H1 (cell line): Measurements from ENCODE around the gene SIPA1L3. TPM values are rescaled to one million over a fixed set of nuclear protein-coding genes. Genes with fewer than 3 reads are reported as not detected.

Experiments used
- CTCF ChIA-PET: fragments of 300-600 bp; sonication (Branson Sonifier 250); formaldehyde crosslinking; loops from one replicate; lab custom pipeline; 2021; ENCODE audit not compliant: partially characterized antibody; lab: Charles Lee
- POLR2A ChIA-PET: fragments of 300-600 bp; sonication (Branson Sonifier 250); formaldehyde crosslinking; loops from one replicate; lab custom pipeline; 2021; ENCODE audit warnings: inconsistent platforms; ENCODE audit not compliant: partially characterized antibody; lab: Charles Lee
- DNase-seq, 2 experiments: peaks; one replicate each; pipeline versions ENCODE4 v3.0.0 to v3.0.0-alpha.2; 2010 to 2022; ENCODE audit warnings: low spot score in 2 of 2, low read depth in 1 of 2, mixed read lengths in 1 of 2
- FAIRE-seq: peaks from 2 replicates; lab custom pipeline; 2011; peaks lifted over from hg19 to GRCh38; lab: Jason Lieb, UNC
- H2AFZ ChIP-seq: 2 replicates; pipeline ENCODE4 v1.8.1; 2012; ENCODE audit warnings: low read length, inconsistent platforms
- H2AK5ac ChIP-seq: 2 replicates; pipeline ENCODE4 v1.6.1; 2013; ENCODE audit warnings: low read depth, low read length
- H2BK120ac ChIP-seq: replicated peaks from 2 replicates; pipeline ENCODE3; 2013; ENCODE audit warnings: low read depth, low read length, inconsistent platforms
- H2BK12ac ChIP-seq: 2 replicates; pipeline ENCODE4 v1.6.1; 2013; ENCODE audit warnings: low read depth, low read length
- H2BK15ac ChIP-seq: 2 replicates; pipeline ENCODE4 v1.6.1; 2013; ENCODE audit warnings: low read length
- H2BK20ac ChIP-seq: 2 replicates; pipeline ENCODE4 v1.6.1; 2013; ENCODE audit warnings: low read length
- H2BK5ac ChIP-seq: 2 replicates; pipeline ENCODE4 v1.6.1; 2013; ENCODE audit warnings: low read depth, low read length
- H3K14ac ChIP-seq: 2 replicates; pipeline ENCODE4 v1.6.1; 2013; ENCODE audit warnings: inconsistent platforms; ENCODE audit not compliant: insufficient read length
- H3K18ac ChIP-seq: 2 replicates; pipeline ENCODE4 v1.6.1; 2013; ENCODE audit warnings: low read length; ENCODE audit errors: extremely low read depth
- H3K23ac ChIP-seq: 2 replicates; pipeline ENCODE4 v1.6.1; 2013; ENCODE audit warnings: inconsistent platforms; ENCODE audit not compliant: insufficient read length
- H3K23me2 ChIP-seq: 2 replicates; pipeline ENCODE4 v1.6.1; 2013; ENCODE audit warnings: low read depth, low read length
- H3K27ac ChIP-seq: 2 replicates; pipeline ENCODE4 v1.6.1; 2011; ENCODE audit warnings: low read depth, low read length, inconsistent platforms
- H3K27me3 ChIP-seq, 4 experiments: replicated peaks in 1 of 4; 1 replicate in 1 of 4; 2 replicates in 3 of 4; pipeline versions ENCODE4 v1.6.1 to v1.8.1; 2011 to 2013; ENCODE audit warnings: low read length in 3 of 4, mild to moderate bottlenecking in 3 of 4, inconsistent platforms in 2 of 4, mixed read lengths in 2 of 4, moderate library complexity in 1 of 4; ENCODE audit not compliant: control insufficient read depth in 3 of 4, insufficient read depth in 3 of 4; ENCODE audit errors: extremely low read depth in 1 of 4
- H3K36me3 ChIP-seq, 4 experiments: 2 replicates each; pipeline versions ENCODE4 v1.6.1 to v1.8.1; 2011 to 2013; ENCODE audit warnings: mild to moderate bottlenecking in 4 of 4, low read length in 3 of 4, moderate library complexity in 2 of 4, control low read depth in 1 of 4, inconsistent platforms in 1 of 4; ENCODE audit not compliant: insufficient read depth in 4 of 4, control insufficient read depth in 2 of 4
- H3K4ac ChIP-seq: replicated peaks from 2 replicates; pipeline ENCODE3; 2013; ENCODE audit warnings: low read length, low read depth, mixed read lengths, inconsistent platforms; ENCODE audit not compliant: insufficient read length
- H3K4me1 ChIP-seq, 4 experiments: replicated peaks in 1 of 4; 1 replicate in 1 of 4; 2 replicates in 3 of 4; pipeline versions ENCODE4 v1.6.1 to v1.8.1; 2011 to 2013; ENCODE audit warnings: low read length in 3 of 4, inconsistent platforms in 2 of 4, mixed read lengths in 1 of 4; ENCODE audit not compliant: insufficient read depth in 4 of 4, control insufficient read depth in 3 of 4
- H3K4me2 ChIP-seq, 2 experiments: 2 replicates each; pipeline versions ENCODE4 v1.6.1 to v1.8.1; 2011 to 2013; ENCODE audit warnings: low read depth in 2 of 2, low read length in 2 of 2, control low read depth in 1 of 2, inconsistent platforms in 1 of 2, mild to moderate bottlenecking in 1 of 2; ENCODE audit not compliant: insufficient read depth in 1 of 2
- H3K4me3 ChIP-seq, 4 experiments: fragments of 200-600, 300-600 bp in 1 of 4; sonication (generic), shearing (Covaris generic), sonication (Bioruptor Twin) in 1 of 4; 2 replicates each; pipeline versions ENCODE4 v1.5.1 to v1.8.1; 2011 to 2016; ENCODE audit warnings: low read length in 4 of 4, low read depth in 3 of 4, control low read depth in 2 of 4, inconsistent platforms in 2 of 4, mild to moderate bottlenecking in 2 of 4, mixed read lengths in 1 of 4, moderate library complexity in 1 of 4; ENCODE audit not compliant: insufficient read depth in 2 of 4; ENCODE audit errors: extremely low read depth in 1 of 4
- H3K56ac ChIP-seq: replicated peaks from 2 replicates; pipeline ENCODE3; 2013; ENCODE audit warnings: low read depth, mild to moderate bottlenecking, mixed read lengths, low read length, inconsistent platforms; ENCODE audit not compliant: insufficient read length
- H3K79me1 ChIP-seq: 2 replicates; pipeline ENCODE4 v1.6.1; 2013; ENCODE audit warnings: low read depth, low read length, control low read depth
- H3K79me2 ChIP-seq, 2 experiments: 2 replicates each; pipeline versions ENCODE4 v1.6.1 to v1.8.1; 2012 to 2013; ENCODE audit warnings: low read length in 2 of 2, mild to moderate bottlenecking in 2 of 2, inconsistent platforms in 1 of 2; ENCODE audit not compliant: insufficient read depth in 2 of 2, control insufficient read depth in 1 of 2
- H3K9ac ChIP-seq, 4 experiments: replicated peaks in 1 of 4; 1 replicate in 1 of 4; 2 replicates in 3 of 4; pipeline versions ENCODE4 v1.6.1 to v1.8.1; 2011 to 2013; ENCODE audit warnings: low read depth in 3 of 4, low read length in 3 of 4, control low read depth in 2 of 4, mild to moderate bottlenecking in 2 of 4, moderate library complexity in 2 of 4, inconsistent platforms in 1 of 4; ENCODE audit errors: extremely low read depth in 1 of 4
- H3K9me3 ChIP-seq, 2 experiments: 2 replicates each; pipeline versions ENCODE4 v1.6.1 to v1.8.1; 2012 to 2013; ENCODE audit warnings: mild to moderate bottlenecking in 2 of 2, moderate library complexity in 2 of 2, control low read depth in 1 of 2, inconsistent platforms in 1 of 2, low read depth in 1 of 2, low read length in 1 of 2, mixed read lengths in 1 of 2; ENCODE audit not compliant: insufficient read depth in 2 of 2
- H4K20me1 ChIP-seq, 2 experiments: replicated peaks in 1 of 2; 2 replicates each; pipeline versions ENCODE3 to v1.8.1; 2011 to 2013; ENCODE audit warnings: inconsistent platforms in 2 of 2, low read length in 2 of 2, mild to moderate bottlenecking in 1 of 2; ENCODE audit not compliant: insufficient read depth in 2 of 2, control insufficient read depth in 1 of 2
- H4K5ac ChIP-seq: 2 replicates; pipeline ENCODE4 v1.6.1; 2013; ENCODE audit warnings: low read length, low read depth, mixed read lengths, inconsistent platforms; ENCODE audit not compliant: insufficient read length
- H4K8ac ChIP-seq: 2 replicates; pipeline ENCODE4 v1.8.0; 2013; ENCODE audit warnings: mild to moderate bottlenecking, moderate library complexity, low read length, inconsistent platforms; ENCODE audit not compliant: insufficient read depth; ENCODE audit errors: extremely low read depth
- H4K91ac ChIP-seq: replicated peaks from 2 replicates; pipeline ENCODE3; 2013; ENCODE audit warnings: low read length, mixed read lengths, inconsistent platforms; ENCODE audit not compliant: insufficient read length
- MAFK ChIP-seq: IDR thresholded peaks from 2 replicates; pipeline ENCODE4 v1.6.1; 2012; ENCODE audit warnings: low read depth, mild to moderate bottlenecking, improper control_type of control experiment, low read length
- MAX ChIP-seq: IDR thresholded peaks from 2 replicates; pipeline ENCODE4 v1.6.1; 2012; ENCODE audit warnings: inconsistent platforms
- whole genome bisulfite sequencing, 2 experiments: shearing (Covaris generic) in 1 of 2; methylation state at CpG; one replicate each; pipeline versions ENCODE4 v1.1.6 to v1.1.7; 2013 to 2015; ENCODE audit warnings: low lambda C conversion rate in 2 of 2, mixed read lengths in 2 of 2, inconsistent platforms in 1 of 2, low coverage in 1 of 2, missing lambda C conversion rate in 1 of 2; ENCODE audit not compliant: insufficient replicate concordance in 2 of 2, insufficient coverage in 1 of 2, insufficient read length in 1 of 2; ENCODE audit errors: extremely low coverage in 1 of 2, missing lambda C conversion rate in 1 of 2; 5-methylcytosine and 5-hydroxymethylcytosine counted together
- polyA plus RNA-seq, 7 experiments: library from polyadenylated mRNA; depleted of rRNA in 3 of 7; stranded (reverse) in 5 of 7; unstranded in 2 of 7; fragments of >200 nt in 5 of 7; fragments of 200-250 nt in 2 of 7; gene quantifications; 1 replicate in 5 of 7; 2 replicates in 1 of 7; 4 replicates in 1 of 7; pipeline versions ENCODE4 v1.2.1 to v1.2.3, GENCODE V29; 2011 to 2013; ENCODE audit warnings: missing spikeins in 2 of 7, mixed read lengths in 2 of 7
- total RNA-seq: library from RNA; stranded (reverse); fragmentation: NEBNext Ultra II Directional; extraction: Animal tissue kit (Norgen Biotek cat#: 25700); gene quantifications from 2 replicates; pipeline ENCODE4 v1.2.1, GENCODE V29; 2021

SIPA1L3 gene
- total and polyA plus RNA-seq, 2 of the 8 experiments (the other 6 are each of a cell fraction or from before 2014, with no cell fraction given): 15.0 to 54.9 TPM

- 91% methylated on average over 25 of the region's 25 CpGs; no CpG with 5 or more reads in 1 of the 2 experiments for whole genome bisulfite sequencing, 2 experiments
- no peak overlapping the region for H3K27ac ChIP-seq
- H4K20me1 ChIP-seq: peaks cover 0 to 5% of the 10 kb centered on the region in 2 experiments
- H4K8ac ChIP-seq: 0 out of 2 replicates have a peak overlapping the region, but pooled peaks have one; percentile 58
- H3K79me1 ChIP-seq: peaks cover 8% of the 10 kb centered on the region; the same call in 1 of the 2 replicates
- FAIRE-seq (no peak), DNase-seq (no peak)
- H3K23ac ChIP-seq: no peak overlapping the region
- H4K5ac ChIP-seq: no peak overlapping the region
- H3K27me3 ChIP-seq: no peaks in the 10 kb centered on the region
- H2BK120ac ChIP-seq: no peak overlapping the region
- H3K9me3 ChIP-seq: no peaks in the 10 kb centered on the region
- POLR2A ChIA-PET: interaction anchor here (0.9 to 1.5 kb wide), 3 partner anchors 13 to 45 kb away, joined by 4 to 6 read pairs (median 6); partner anchors contain the start of gene WDR87
- no peak overlapping the region for H2AFZ ChIP-seq
- H3K56ac ChIP-seq: no peak overlapping the region
- no peak overlapping the region for H2BK5ac ChIP-seq
- no peak overlapping the region for H4K91ac ChIP-seq
- no peak overlapping the region; the same call in 1 of the 2 replicates for H3K18ac ChIP-seq
- no peak for TF ChIP-seq MAFK
- no peak for TF ChIP-seq MAX
- 0 out of 2 replicates have a peak overlapping the region, but pooled peaks have one; percentile 58 for H2AK5ac ChIP-seq
- no peak overlapping the region for H3K9ac ChIP-seq
- H3K4ac ChIP-seq: no peak overlapping the region
- no peaks in the 10 kb centered on the region for H3K23me2 ChIP-seq
- no peak overlapping the region for H3K4me3 ChIP-seq
- peaks cover 3 to 63% of the 10 kb centered on the region in 2 experiments; a peak in 3 of 4 replicates for H3K79me2 ChIP-seq
- H3K4me1 ChIP-seq: peaks cover 3 to 12% (median 10%) of the 10 kb centered on the region in 4 experiments; a peak in 6 of 7 replicates
- H2BK20ac ChIP-seq: no peak overlapping the region
- no peak overlapping the region for H3K14ac ChIP-seq
- H2BK12ac ChIP-seq: no peak overlapping the region
- CTCF ChIA-PET: interaction anchor here (0.7 to 1.5 kb wide), 6 partner anchors 18 to 48 kb away, joined by 3 to 5 read pairs (median 4); no protein-coding TSS in a partner anchor
- H3K4me2 ChIP-seq: no peak overlapping the region; a peak in 1 of 4 replicates
- no peak overlapping the region for H2BK15ac ChIP-seq
- H3K36me3 ChIP-seq: no peaks in the 10 kb centered on the region
Observed at GRCh38 chr19:37950471-37951175, 43.6 kb downstream of the SIPA1L3 start.
